OCI-LY7 (cell line): ENCODE data around the gene COBL. TPM values are rescaled to one million over a fixed set of nuclear protein-coding genes. Genes with fewer than 3 reads are reported as not detected.

Source experiments
- BruUV-seq: library from RNA; stranded (reverse); fragments of 400-500 nt; replicated peaks from 2 replicates; lab custom pipeline; 2021; lab: Mats Ljungman, UMichigan
- CTCF ChIA-PET: fragments of 300-600 bp; sonication (Branson Sonifier 250); formaldehyde crosslinking; loops from one replicate; lab custom pipeline; 2022; ENCODE audit warnings: antibody characterized with exemption; ENCODE audit not compliant: unreplicated experiment; lab: Charles Lee
- POLR2A ChIA-PET: fragments of 300-600 bp; sonication (Branson Sonifier 250); formaldehyde crosslinking; loops from one replicate; lab custom pipeline; 2022; ENCODE audit warnings: antibody characterized with exemption; lab: Charles Lee
- DNase-seq: peaks from one replicate; pipeline ENCODE4 v3.0.0-alpha.2; 2015; ENCODE audit warnings: low spot score
- H2AFZ ChIP-seq: fragments of 200-600 bp; sonication (generic), shearing (Covaris generic); 2 replicates; pipeline ENCODE4 v1.6.1; 2014; ENCODE audit warnings: mild to moderate bottlenecking, antibody characterized with exemption, low read length, moderate library complexity
- H3K27ac ChIP-seq: fragments of 200-600 bp; sonication (generic); 2 replicates; pipeline ENCODE4 v1.5.1; 2014; ENCODE audit warnings: mixed run types, low read depth, mild to moderate bottlenecking, moderate library complexity, low read length, inconsistent platforms; ENCODE audit not compliant: poor library complexity, severe bottlenecking
- H3K36me3 ChIP-seq: fragments of 200-600 bp; sonication (generic); 2 replicates; pipeline ENCODE4 v1.6.1; 2014; ENCODE audit warnings: mild to moderate bottlenecking, antibody characterized with exemption, low read length, moderate library complexity, mixed read lengths; ENCODE audit not compliant: insufficient read depth
- H3K4me1 ChIP-seq: fragments of 200-600 bp; sonication (generic); 2 replicates; pipeline ENCODE4 v1.5.1; 2014; ENCODE audit warnings: mild to moderate bottlenecking, low read length; ENCODE audit not compliant: insufficient read depth, poor library complexity, severe bottlenecking
- H3K4me2 ChIP-seq: fragments of 200-600 bp; sonication (generic); 2 replicates; pipeline ENCODE4 v1.6.1; 2014; ENCODE audit warnings: mild to moderate bottlenecking, low read length
- H3K4me3 ChIP-seq: fragments of 200-600 bp; sonication (generic); 2 replicates; pipeline ENCODE4 v1.5.1; 2014; ENCODE audit warnings: mild to moderate bottlenecking, low read depth, low read length; ENCODE audit not compliant: poor library complexity, severe bottlenecking
- H3K79me2 ChIP-seq: fragments of 200-600 bp; sonication (generic); 2 replicates; pipeline ENCODE4 v1.6.1; 2016; ENCODE audit warnings: low read depth, mild to moderate bottlenecking, low read length, moderate library complexity, mixed read lengths; ENCODE audit not compliant: insufficient read depth
- H3K9me2 ChIP-seq: fragments of 200-600 bp; sonication (generic); 2 replicates; pipeline ENCODE4 v1.6.1; 2016; ENCODE audit warnings: mild to moderate bottlenecking, low read length, mixed read lengths; ENCODE audit not compliant: insufficient read depth
- H3K9me3 ChIP-seq: fragments of 200-600 bp; sonication (generic); 2 replicates; pipeline ENCODE4 v1.6.1; 2014; ENCODE audit warnings: mild to moderate bottlenecking, mixed run types, low read length, mixed read lengths
- H4K20me1 ChIP-seq: fragments of 200-600 bp; sonication (generic); 2 replicates; pipeline ENCODE4 v1.6.1; 2014; ENCODE audit warnings: mild to moderate bottlenecking, antibody characterized with exemption, low read length, moderate library complexity, mixed read lengths; ENCODE audit not compliant: insufficient read depth
- EZH2phosphoT487 ChIP-seq: fragments of 200-600 bp; sonication (generic); IDR thresholded peaks from 2 replicates; pipeline ENCODE4 v1.6.1; 2018; ENCODE audit warnings: low read depth, borderline replicate concordance, mild to moderate bottlenecking, mixed run types, antibody characterized with exemption, low read length, moderate library complexity, mixed read lengths
- intact Hi-C: fragments of 100-400 bp; cut with micrococcal nuclease; formaldehyde crosslinking; loops from one replicate; pipeline ENCODE4 v1.10.0; 2022; ENCODE audit not compliant: unreplicated experiment
- total RNA-seq, 2 experiments: library from RNA; depleted of rRNA in 1 of 2; stranded (reverse); fragments of >200 nt in 1 of 2; shearing (Covaris generic) in 1 of 2; gene quantifications; 2 replicates each; pipeline ENCODE4 v1.2.3, GENCODE V29; 2014 to 2022
- TF ChIP-seq, protein P1 (sequence below): fragments of 200-600 bp; sonication (generic); conservative IDR thresholded peaks from 2 replicates; pipeline ENCODE4 v1.5.1; 2014; ENCODE audit warnings: mild to moderate bottlenecking, antibody characterized with exemption, low read length, moderate library complexity, mixed read lengths

COBL gene
- total RNA-seq, 2 experiments from 2014 or later, result not detected

DNA sequence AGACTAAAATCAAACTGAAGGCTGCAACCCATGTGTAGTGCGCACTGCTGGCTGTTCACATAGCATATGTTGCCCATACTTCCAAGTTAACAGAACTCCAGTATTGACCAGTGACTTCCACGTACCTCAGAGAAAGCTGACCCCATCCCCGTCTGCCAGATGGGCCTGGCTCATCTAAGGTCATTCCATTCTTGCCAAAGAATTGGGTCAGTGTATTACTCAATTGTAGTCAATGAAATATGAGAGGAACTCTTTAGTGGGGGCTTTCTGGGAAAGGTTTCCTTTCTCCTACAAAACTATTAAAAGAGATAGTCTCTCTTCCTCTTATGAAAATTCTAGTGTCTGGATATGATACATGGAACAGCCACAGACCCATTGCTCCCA lies 238.6 kb downstream of the COBL start:
- intact Hi-C loops, result no loop called here
- Histone ChIP-seq H3K4me3 (no peak overlapping the region), H3K79me2 (no peaks in the 10 kb centered on the region), H3K9me2 (no peaks in the 10 kb centered on the region), H3K36me3 (no peaks in the 10 kb centered on the region), H2AFZ (no peak overlapping the region), H4K20me1 (no peaks in the 10 kb centered on the region), H3K27ac (no peak overlapping the region), H3K4me2 (no peak overlapping the region), H3K9me3 (no peaks in the 10 kb centered on the region), H3K4me1 (no peaks in the 10 kb centered on the region)
- BruUV-seq, result no TSS peak
- POLR2A ChIA-PET, result no interaction called here
- no peak for TF ChIP-seq EZH2phosphoT487
- TF ChIP-seq, protein P1, sequence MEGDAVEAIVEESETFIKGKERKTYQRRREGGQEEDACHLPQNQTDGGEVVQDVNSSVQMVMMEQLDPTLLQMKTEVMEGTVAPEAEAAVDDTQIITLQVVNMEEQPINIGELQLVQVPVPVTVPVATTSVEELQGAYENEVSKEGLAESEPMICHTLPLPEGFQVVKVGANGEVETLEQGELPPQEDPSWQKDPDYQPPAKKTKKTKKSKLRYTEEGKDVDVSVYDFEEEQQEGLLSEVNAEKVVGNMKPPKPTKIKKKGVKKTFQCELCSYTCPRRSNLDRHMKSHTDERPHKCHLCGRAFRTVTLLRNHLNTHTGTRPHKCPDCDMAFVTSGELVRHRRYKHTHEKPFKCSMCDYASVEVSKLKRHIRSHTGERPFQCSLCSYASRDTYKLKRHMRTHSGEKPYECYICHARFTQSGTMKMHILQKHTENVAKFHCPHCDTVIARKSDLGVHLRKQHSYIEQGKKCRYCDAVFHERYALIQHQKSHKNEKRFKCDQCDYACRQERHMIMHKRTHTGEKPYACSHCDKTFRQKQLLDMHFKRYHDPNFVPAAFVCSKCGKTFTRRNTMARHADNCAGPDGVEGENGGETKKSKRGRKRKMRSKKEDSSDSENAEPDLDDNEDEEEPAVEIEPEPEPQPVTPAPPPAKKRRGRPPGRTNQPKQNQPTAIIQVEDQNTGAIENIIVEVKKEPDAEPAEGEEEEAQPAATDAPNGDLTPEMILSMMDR, result no peak
- DNase-seq, result no peak
- CTCF ChIA-PET, result no interaction called here

GRCh38 chr7:51077316-51077986 lies 239.2 kb downstream of the COBL start:
- Histone ChIP-seq H3K9me2 (no peaks in the 10 kb centered on the region), H4K20me1 (no peaks in the 10 kb centered on the region), H3K4me2 (no peak overlapping the region), H3K9me3 (no peaks in the 10 kb centered on the region), H2AFZ (no peak overlapping the region), H3K4me1 (no peaks in the 10 kb centered on the region), H3K36me3 (no peaks in the 10 kb centered on the region), H3K79me2 (no peaks in the 10 kb centered on the region), H3K4me3 (no peak overlapping the region), H3K27ac (no peak overlapping the region)
- CTCF ChIA-PET, result no interaction called here
- no peak for TF ChIP-seq EZH2phosphoT487
- TF ChIP-seq, protein P1, result no peak
- no TSS peak for BruUV-seq
- POLR2A ChIA-PET, result no interaction called here
- intact Hi-C loops, result no loop called here
- no peak for DNase-seq
